Activated gamma-delta T cell treated with Interleukin-2 at 50 U/mL for 16 hours (primary cell): Measurements from ENCODE around the gene SLC26A6.

Experiments used
- DNase-seq: peaks from one replicate; pipeline ENCODE4 v3.0.0-alpha.2; 2020

SLC26A6 gene

GRCh38 chr3:48598323-48599076 is 36.8 kb downstream of the SLC26A6 start:
- no peak for DNase-seq

GRCh38 chr3:48597408-48597800 is 37.9 kb downstream of the SLC26A6 start:
- no peak for DNase-seq

DNA sequence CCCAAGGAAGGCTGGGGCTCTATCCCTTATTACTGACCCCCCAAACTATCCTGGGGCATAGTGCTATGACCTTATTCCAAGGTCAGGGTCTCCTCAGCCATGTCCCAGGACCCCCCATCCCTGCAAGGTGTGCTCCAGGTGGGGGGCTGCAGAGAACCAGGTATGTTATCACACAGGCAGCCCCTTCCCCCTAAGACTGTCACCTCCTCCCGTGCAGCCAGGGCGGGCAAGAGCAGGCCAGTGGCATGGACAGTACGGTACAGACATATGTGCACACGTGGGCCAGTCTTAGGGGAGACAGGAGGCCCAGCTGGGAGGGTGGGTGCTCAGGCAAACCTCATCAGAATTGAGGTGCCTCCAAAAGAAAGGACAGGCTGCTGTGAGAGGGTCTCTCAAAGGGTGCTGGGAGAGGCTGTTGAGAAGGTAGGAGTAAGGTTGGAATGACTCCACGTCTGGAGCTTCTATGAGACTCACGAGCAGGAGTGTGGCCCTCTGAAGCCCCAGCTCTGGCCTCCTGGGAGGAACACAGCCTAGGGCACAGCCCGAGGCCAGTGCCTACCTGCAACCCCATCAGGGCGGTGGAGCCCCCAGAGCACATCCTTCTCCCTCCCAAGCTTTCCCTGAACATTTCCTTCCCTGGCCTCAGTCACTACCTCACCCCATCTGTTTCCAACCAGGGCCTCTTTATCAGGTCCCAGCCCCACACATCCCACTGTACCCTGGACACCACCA is 38.4 kb downstream of the SLC26A6 start:
- no peak for DNase-seq

DNA sequence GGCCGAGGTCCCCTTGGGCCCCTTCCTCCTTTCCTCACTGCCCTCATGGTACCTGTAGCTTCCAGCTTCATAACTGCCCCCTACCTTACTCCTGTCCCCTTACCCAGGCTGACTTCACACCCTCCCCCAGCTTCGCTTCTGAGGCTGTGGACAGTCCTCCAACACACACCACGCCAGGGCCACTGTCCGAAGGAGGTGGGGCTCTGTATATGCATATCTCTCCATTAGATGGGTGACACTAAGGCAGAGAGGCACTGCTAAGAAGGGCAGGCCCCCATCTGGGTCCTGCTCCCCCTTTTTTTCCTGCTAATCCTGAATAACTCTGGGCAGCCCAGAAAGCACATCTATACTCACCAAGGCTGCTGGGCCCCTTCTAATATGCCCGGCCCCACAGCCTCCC is 39.1 kb downstream of the SLC26A6 start:
- DNase-seq, result no peak

DNA sequence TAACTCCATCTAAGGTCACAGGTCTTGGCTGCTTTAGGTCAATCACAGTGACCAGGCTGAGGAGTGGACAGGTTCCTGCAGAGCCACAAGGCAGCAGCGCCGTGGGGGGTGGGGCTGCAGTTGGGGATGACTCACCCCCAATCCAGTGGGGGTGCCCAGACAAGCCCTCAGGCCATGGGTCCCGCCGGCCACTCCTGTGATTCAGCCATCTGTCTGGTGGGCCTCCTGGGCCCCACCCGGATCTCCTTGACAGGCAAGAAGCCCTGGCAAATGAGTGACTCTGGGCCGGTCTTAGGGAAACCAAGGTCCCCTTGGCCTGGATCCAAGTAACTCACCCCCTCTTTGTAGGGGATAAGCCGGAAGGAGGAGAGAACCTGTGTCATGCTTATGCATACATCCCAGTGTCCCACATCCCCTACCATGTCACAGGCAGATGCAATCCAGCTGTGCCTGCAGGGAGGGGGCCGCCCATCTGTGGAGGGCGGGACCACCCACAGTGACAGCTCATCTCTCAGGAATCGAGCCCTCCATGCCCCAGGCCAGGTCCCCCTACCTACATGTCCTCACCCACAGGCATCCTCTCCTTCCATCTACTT is 39.6 kb downstream of the SLC26A6 start:
- no peak for DNase-seq

DNA sequence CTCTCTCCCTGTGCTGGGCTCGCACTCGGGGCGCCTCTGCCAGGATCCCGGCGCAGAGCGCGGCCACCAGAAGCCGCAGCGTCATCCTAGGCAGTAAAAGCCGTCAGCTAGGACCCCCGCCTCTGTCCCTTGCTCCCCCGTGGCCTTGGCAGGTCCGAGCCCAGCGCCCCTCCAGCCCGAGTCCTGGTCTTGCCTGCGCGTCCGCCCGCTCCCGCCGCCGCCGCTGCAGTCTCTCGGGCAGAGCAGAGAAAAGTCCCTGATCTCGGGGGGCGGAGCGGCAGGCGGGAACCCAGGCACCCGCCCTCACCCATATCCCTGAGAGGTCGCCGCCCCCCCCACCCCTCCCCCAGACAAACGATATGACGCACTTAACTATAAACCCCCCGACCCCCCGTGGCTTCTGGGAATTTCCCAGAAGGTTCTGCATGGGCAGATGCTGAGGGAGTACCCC is 40.2 kb downstream of the SLC26A6 start, which contains the start of gene COL7A1:
COL7A1 (minus strand) TSS at position 255 of the 451 bp plus-strand sequence; CDS start at position 85, 170 bp downstream.
- no peak for DNase-seq

DNA sequence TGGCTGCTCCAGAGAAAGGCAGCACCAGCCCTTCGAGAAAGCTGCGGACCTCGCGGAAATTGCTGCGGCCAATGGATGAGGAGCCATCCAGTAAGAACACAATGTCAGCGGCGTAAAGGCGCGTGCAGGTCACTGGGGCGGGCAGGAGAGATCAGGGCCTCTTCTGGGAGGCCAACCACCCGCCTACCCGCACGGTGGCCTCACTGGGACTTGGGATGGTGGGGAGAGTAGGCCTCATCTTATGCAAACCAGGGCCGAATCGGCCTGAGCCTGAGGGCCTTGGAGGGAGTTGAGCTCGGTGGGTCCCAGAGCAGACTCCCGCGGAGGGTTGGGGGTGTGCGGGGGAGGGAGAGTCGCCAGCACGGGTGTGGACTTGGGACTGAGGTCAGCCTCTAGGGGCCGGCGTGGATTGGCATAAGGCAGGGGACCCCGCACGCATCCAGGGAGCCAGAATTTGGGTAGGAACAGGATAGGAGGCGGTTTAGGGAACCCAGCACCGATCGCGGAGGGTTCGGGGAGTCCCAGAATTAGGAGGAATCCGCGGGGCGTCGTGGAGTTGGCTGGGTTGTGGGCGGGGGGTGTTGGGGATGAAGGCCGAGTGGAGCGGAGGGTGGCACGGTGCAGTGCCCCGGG is 40.7 kb downstream of the SLC26A6 start:
- no peak for DNase-seq

GRCh38 chr3:48593337-48593736 is 41.9 kb downstream of the SLC26A6 start:
- no peak for DNase-seq

- DNase-seq, result no peak
Observed at GRCh38 chr3:48592519-48593087, 42.7 kb downstream of the SLC26A6 start.

GRCh38 chr3:48591886-48592518 is 43.3 kb downstream of the SLC26A6 start:
- no peak for DNase-seq

GRCh38 chr3:48591436-48591835 is 43.8 kb downstream of the SLC26A6 start:
- DNase-seq, result no peak

DNA sequence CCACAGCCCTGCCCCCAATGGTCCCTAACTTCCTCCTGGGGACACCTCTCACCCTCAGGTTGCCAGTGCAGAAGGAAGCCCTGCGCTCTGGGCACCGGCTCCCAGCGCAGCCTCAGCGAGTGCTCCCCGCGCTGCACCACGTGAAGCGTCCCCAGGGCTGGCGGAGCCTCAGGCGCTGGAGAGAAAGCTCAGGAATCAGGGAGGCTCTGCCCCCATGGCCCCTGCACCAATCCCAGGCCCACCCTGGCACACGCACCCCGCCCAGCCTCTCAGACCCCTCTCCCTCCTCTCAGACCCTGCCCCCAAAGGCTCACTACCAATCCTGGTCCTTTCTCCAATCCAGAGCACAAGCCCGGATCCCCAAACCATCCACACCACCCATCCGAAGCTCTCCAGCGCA is 47.0 kb downstream of the SLC26A6 start:
- no peak for DNase-seq

- no peak for DNase-seq
Observed at GRCh38 chr3:48587686-48588085, 47.6 kb downstream of the SLC26A6 start.

DNA sequence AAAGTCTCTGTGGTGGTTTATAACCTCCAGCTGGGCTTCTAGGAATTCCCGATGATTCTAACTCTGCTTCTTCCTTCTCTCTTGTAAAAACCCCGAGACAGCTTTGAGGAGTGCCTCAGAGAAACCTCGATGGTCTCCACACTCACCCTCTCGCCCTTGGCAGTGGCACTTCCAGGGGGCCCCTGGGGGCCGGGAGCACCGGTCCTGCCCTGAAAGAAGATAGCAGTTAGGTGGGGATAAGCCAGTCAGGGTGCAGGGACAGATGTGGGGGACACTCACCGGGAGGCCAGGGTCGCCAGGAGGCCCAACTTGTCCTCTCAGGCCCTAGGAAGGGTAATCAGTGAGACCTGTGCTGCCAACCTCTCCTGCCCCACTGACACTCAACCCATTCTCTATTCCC is 49.9 kb downstream of the SLC26A6 start:
- DNase-seq, result no peak

DNA sequence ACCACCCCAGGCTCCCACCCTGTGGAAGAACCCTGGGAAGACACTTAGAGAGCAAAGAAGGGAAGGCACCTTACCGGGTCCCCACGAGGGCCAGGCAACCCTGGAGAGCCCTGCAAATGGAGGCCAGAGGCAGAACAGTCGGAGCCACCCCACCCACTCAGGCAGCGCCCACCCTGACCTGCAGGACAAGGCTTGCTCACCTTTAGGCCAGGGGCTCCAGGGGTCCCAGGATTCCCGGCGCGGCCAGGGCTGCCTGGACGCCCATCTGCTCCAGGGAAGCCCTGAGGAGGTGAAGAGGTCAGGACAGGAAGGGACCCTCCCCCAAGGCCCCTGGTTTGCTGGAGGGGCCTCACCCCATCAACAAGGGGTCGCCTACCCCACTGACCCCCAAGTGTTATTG is 50.4 kb downstream of the SLC26A6 start:
- no peak for DNase-seq

DNA sequence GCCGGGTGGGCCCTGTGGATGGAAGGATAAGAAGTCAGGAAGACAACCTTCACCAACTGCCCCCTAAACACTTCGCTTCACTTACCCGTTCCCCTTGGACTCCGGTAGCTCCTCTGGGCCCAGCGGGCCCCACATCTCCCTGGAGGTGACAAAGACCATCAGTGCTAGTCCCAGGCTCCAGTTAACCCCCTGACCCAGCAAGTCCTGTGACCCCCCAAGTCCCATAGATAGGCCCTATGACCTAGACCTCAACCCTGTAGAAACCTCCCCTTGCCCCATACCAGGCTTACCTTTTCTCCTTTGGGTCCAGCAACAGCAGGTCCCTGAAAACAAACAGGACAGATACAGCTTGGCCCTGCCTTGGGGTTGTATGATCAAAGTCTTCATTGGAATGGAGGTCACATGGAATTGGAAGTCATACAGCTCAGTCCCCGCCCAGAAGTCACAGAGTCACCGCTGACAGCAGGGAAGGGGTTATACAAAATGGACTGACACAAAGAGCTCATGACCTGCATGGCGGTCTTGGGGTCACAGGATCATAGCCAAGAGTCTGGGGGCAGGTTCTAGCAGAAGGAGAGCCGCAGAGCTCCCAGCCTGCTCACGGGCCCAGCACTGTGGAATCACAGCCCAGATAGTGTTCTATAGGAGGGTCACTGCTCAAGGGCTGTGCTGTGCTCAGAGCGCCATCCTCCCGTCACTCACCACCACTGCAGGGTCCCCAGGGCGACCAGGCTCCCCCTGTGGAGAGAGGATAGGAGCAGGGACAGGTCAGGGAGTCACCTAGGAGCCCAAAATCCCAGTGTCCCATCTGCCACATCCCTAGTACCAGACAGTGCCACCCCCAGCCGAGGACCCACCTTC is 53.4 kb downstream of the SLC26A6 start:
- no peak for DNase-seq

DNA sequence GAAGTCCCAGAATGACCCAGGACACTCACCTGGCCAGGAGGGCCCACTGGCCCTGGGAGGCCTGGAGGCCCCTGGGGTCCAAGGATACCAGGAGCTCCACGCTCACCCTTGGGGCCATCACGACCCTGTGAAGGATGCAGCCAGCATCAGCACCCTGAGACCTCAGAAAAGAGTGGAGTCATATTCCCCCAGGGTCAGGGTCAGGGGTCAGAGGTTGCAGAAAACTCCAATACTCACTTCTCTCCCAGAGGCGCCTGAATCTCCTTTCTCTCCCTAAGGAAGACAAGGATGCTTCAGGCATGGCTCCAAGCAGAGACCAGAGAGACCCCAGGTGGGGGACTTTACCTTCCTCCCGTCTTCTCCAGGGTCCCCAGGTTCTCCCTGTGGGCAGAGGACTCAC is 58.6 kb downstream of the SLC26A6 start:
- DNase-seq, result no peak
